Endothelial cell of umbilical vein (primary cell): ENCODE results near the gene MYH14. TPM values are rescaled to one million over a fixed set of nuclear protein-coding genes. Genes with fewer than 3 reads are reported as not detected.

Source experiments
- BruUV-seq: library from RNA; stranded (reverse); fragments of 400-500 nt; replicated peaks from 2 replicates; lab custom pipeline; 2021; lab: Mats Ljungman, UMichigan
- CTCF ChIA-PET: fragments of 300-600, 350-600 bp; sonication (Branson Sonifier 250); formaldehyde crosslinking; loops from one replicate; lab custom pipeline; 2021; ENCODE audit warnings: antibody characterized with exemption, inconsistent platforms; lab: Charles Lee
- POLR2A ChIA-PET: fragments of 300-600, 350-600 bp; sonication (Branson Sonifier 250); formaldehyde crosslinking; loops from one replicate; lab custom pipeline; 2021; ENCODE audit warnings: antibody characterized with exemption, inconsistent platforms; lab: Charles Lee
- DNase-seq: peaks from one replicate; pipeline ENCODE4 v3.0.0-alpha.2; 2011; ENCODE audit warnings: low read depth, low spot score
- FAIRE-seq: peaks from 2 replicates; lab custom pipeline; 2011; peaks lifted over from hg19 to GRCh38; lab: Jason Lieb, UNC
- H2AFZ ChIP-seq: 2 replicates; pipeline ENCODE4 v1.6.0; 2012; ENCODE audit warnings: low read depth, low read length, control low read depth, inconsistent platforms
- H3K27ac ChIP-seq: 2 replicates; pipeline ENCODE4 v1.5.1; 2011; ENCODE audit warnings: low read depth, mild to moderate bottlenecking, control low read depth, low read length, moderate library complexity; ENCODE audit not compliant: insufficient read depth
- H3K27me3 ChIP-seq, 2 experiments: 2 replicates each; pipeline versions ENCODE4 v1.6.0 to v1.6.1; 2011; ENCODE audit warnings: low read length in 2 of 2, mixed read lengths in 1 of 2; ENCODE audit not compliant: control insufficient read depth in 2 of 2, insufficient read depth in 2 of 2
- H3K36me3 ChIP-seq, 2 experiments: 2 replicates in 1 of 2; 3 replicates in 1 of 2; pipeline ENCODE4 v1.5.1; 2011; ENCODE audit warnings: low read length in 2 of 2, mild to moderate bottlenecking in 1 of 2, moderate library complexity in 1 of 2; ENCODE audit not compliant: control insufficient read depth in 2 of 2, insufficient read depth in 2 of 2; ENCODE audit errors: extremely low read depth in 1 of 2
- H3K4me1 ChIP-seq: 3 replicates; pipeline ENCODE4 v1.5.1; 2011; ENCODE audit warnings: mild to moderate bottlenecking, low read length; ENCODE audit not compliant: control insufficient read depth, insufficient read depth; ENCODE audit errors: extremely low read depth
- H3K4me2 ChIP-seq: 2 replicates; pipeline ENCODE4 v1.6.1; 2011; ENCODE audit warnings: low read length, control low read depth, mixed read lengths; ENCODE audit not compliant: insufficient read depth
- H3K4me3 ChIP-seq, 3 experiments: fragments of 200-600 bp in 1 of 3; sonication (generic), shearing (Covaris generic) in 1 of 3; replicated peaks in 1 of 3; 2 replicates each; pipeline ENCODE4 v1.5.1; 2011 to 2016; ENCODE audit warnings: control low read depth in 3 of 3, low read length in 3 of 3, mild to moderate bottlenecking in 2 of 3, inconsistent platforms in 1 of 3, low read depth in 1 of 3, moderate library complexity in 1 of 3; ENCODE audit not compliant: insufficient read depth in 1 of 3
- H3K79me2 ChIP-seq: 2 replicates; pipeline ENCODE4 v1.6.0; 2012; ENCODE audit warnings: low read length, inconsistent platforms; ENCODE audit not compliant: control insufficient read depth, insufficient read depth
- H3K9ac ChIP-seq: replicated peaks from 2 replicates; pipeline ENCODE3; 2011; ENCODE audit warnings: low read length, control low read depth; ENCODE audit not compliant: insufficient read depth; ENCODE audit errors: extremely low read depth
- H3K9me1 ChIP-seq: replicated peaks from 3 replicates; pipeline ENCODE4 v1.6.0; 2011; ENCODE audit warnings: mild to moderate bottlenecking, low read length; ENCODE audit not compliant: control insufficient read depth, insufficient read depth; ENCODE audit errors: extremely low read depth
- H3K9me3 ChIP-seq: replicated peaks from 2 replicates; pipeline ENCODE4 v1.5.1; 2012; ENCODE audit warnings: low read length, inconsistent platforms; ENCODE audit not compliant: control insufficient read depth, insufficient read depth
- H4K20me1 ChIP-seq: replicated peaks from 2 replicates; pipeline ENCODE3; 2011; ENCODE audit warnings: mild to moderate bottlenecking, low read length; ENCODE audit not compliant: control insufficient read depth, insufficient read depth; ENCODE audit errors: extremely low read depth
- CTCF ChIP-seq, 2 donors: IDR thresholded peaks; 1 replicate in 1 of 2; 2 replicates in 1 of 2; pipeline ENCODE4 v1.5.1; 2011; ENCODE audit warnings: low read length in 2 of 2, mild to moderate bottlenecking in 2 of 2, moderate library complexity in 2 of 2, control low read depth in 1 of 2, inconsistent platforms in 1 of 2, low read depth in 1 of 2; ENCODE audit not compliant: insufficient read depth in 1 of 2; ENCODE audit errors: extremely low read depth in 1 of 2
- EZH2 ChIP-seq: IDR thresholded peaks from 2 replicates; pipeline ENCODE4 v1.6.1; 2012; ENCODE audit warnings: borderline replicate concordance, low read depth, mild to moderate bottlenecking, moderate library complexity, low read length, inconsistent platforms; ENCODE audit not compliant: severe bottlenecking
- FOS ChIP-seq: IDR thresholded peaks from 2 replicates; pipeline ENCODE4 v1.6.1; 2011; ENCODE audit warnings: mild to moderate bottlenecking, low read length, moderate library complexity, borderline replicate concordance; ENCODE audit not compliant: insufficient read depth
- GATA2 ChIP-seq: IDR thresholded peaks from 2 replicates; pipeline ENCODE4 v1.7.0; 2011; ENCODE audit warnings: low read depth, mild to moderate bottlenecking, moderate library complexity, mixed read lengths, low read length; ENCODE audit not compliant: insufficient read length, insufficient read depth
- JUN ChIP-seq: IDR thresholded peaks from 2 replicates; pipeline ENCODE4 v1.6.1; 2011; ENCODE audit warnings: borderline replicate concordance, low read depth; ENCODE audit not compliant: insufficient read length, insufficient read depth
- MAX ChIP-seq: IDR thresholded peaks from 2 replicates; pipeline ENCODE4 v1.6.1; 2011; ENCODE audit not compliant: insufficient read depth, insufficient read length
- MYC ChIP-seq: IDR thresholded peaks from one replicate; pipeline ENCODE4 v1.6.1; 2011; ENCODE audit warnings: mild to moderate bottlenecking, low read depth, low read length
- POLR2A ChIP-seq: IDR thresholded peaks from 2 replicates; pipeline ENCODE4 v1.6.1; 2012; ENCODE audit warnings: low read depth, mild to moderate bottlenecking, control low read depth, low read length
- POLR2AphosphoS5 ChIP-seq: IDR thresholded peaks from 2 replicates; pipeline ENCODE4 v1.6.1; 2012; ENCODE audit warnings: low read depth, mild to moderate bottlenecking, control low read depth, low read length, moderate library complexity; ENCODE audit not compliant: insufficient read depth
- dilution Hi-C: fragments of 300-500 bp; cut with MboI; formaldehyde crosslinking; loops from one replicate; pipeline ENCODE4 v1.15.0; 2019; ENCODE audit warnings: low sequenced_read_pairs; ENCODE audit not compliant: extremely low pct_ligation_motif_present
- intact Hi-C: fragments of 100-400 bp; cut with micrococcal nuclease; formaldehyde crosslinking; loops from one replicate; pipeline ENCODE4 v1.10.0; 2022
- polyA plus RNA-seq, 4 experiments: library from polyadenylated mRNA; depleted of rRNA in 3 of 4; stranded (reverse) in 3 of 4; unstranded in 1 of 4; fragments of >200 nt; gene quantifications; 2 replicates each; pipeline versions ENCODE4 v1.2.1 to v1.2.3, GENCODE V29; 2011 to 2012; ENCODE audit warnings: missing spikeins in 1 of 4
- total RNA-seq: library from RNA; stranded (reverse); gene quantifications from 2 replicates; pipeline ENCODE4 v1.2.3, GENCODE V29; 2021

The MYH14 gene
- total and polyA plus RNA-seq, 2 donors (not counting 3 experiments of a cell fraction or from before 2014, with no cell fraction given) = 0.13 TPM; not detected in 1

- Histone ChIP-seq H3K79me2 (no peaks in the 10 kb centered on the region), H3K27ac (no peak overlapping the region), H3K4me3 (no peak overlapping the region), H3K4me1 (no peaks in the 10 kb centered on the region), H3K4me2 (no peak overlapping the region), H3K9me3 (no peaks in the 10 kb centered on the region), H3K9ac (no peak overlapping the region), H3K36me3 (no peaks in the 10 kb centered on the region), H3K27me3 (no peaks in the 10 kb centered on the region), H2AFZ (no peak overlapping the region), H4K20me1 (no peaks in the 10 kb centered on the region), H3K9me1 (no peaks in the 10 kb centered on the region)
- intact Hi-C loops (no loop called here), dilution Hi-C loops (no loop called here)
- BruUV-seq = no TSS peak
- FAIRE-seq = no peak
- ChIA-PET CTCF (interaction anchor here (1.6 kb wide), 1 partner anchor 17 kb away, joined by 6 read pairs; no protein-coding TSS in a partner anchor), POLR2A (no interaction called here)
- TF ChIP-seq MYC (no peak), GATA2 (no peak), EZH2 (no peak), POLR2AphosphoS5 (no peak), FOS (no peak), JUN (no peak), CTCF (IDR thresholded peaks at IDR 0.05; ENCODE audit: extremely low read depth in 1 of 2, insufficient read depth in 1 of 2, low read depth in 1 of 2, low read length in 2 of 2) (no peak), MAX (no peak), POLR2A (no peak)
- no peak for DNase-seq
Observed at GRCh38 chr19:50340331-50340730, 136.9 kb downstream of the MYH14 start.
